Peyer's patch (tissue), 4 donors: ENCODE results near the gene PPP1R15A.

Experiments used
- POLR2A ChIP-seq, 2 donors: fragments of 450-650 bp; IDR thresholded peaks; one replicate each; pipeline ENCODE4 v1.5.1; 2017; ENCODE audit warnings: antibody characterized with exemption in 2 of 2, mild to moderate bottlenecking in 2 of 2, moderate library complexity in 2 of 2
- TF ChIP-seq, protein P1 (sequence below), 6 experiments: fragments of 450-650 bp in 4 of 6; fragments of 200-600 bp in 2 of 6; sonication (generic) in 1 of 6; IDR thresholded peaks; one replicate each; pipeline ENCODE4 v1.5.1; 2017 to 2019; ENCODE audit warnings: antibody characterized with exemption in 6 of 6, mild to moderate bottlenecking in 3 of 6, moderate library complexity in 1 of 6

DNA sequence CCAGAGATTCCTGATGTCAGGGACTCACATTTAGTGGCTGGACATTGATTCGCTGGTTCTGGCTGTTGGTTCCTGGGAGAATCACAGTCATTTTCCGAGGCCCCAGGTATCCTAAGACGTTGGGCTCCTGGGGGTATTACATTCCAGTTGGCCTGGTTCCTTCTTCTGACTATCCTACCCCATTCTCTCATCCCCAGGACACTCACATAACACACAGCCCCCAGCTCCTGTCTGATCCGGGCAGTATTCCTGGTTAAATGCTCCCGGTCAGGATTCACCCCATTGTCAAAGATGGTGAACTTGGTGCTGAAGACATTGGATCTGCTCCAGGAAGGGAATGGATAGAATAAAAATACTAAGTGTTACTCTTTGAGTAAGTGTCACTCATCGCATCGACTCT is 11.5 kb downstream of the PPP1R15A start:
- TF ChIP-seq, protein P1, sequence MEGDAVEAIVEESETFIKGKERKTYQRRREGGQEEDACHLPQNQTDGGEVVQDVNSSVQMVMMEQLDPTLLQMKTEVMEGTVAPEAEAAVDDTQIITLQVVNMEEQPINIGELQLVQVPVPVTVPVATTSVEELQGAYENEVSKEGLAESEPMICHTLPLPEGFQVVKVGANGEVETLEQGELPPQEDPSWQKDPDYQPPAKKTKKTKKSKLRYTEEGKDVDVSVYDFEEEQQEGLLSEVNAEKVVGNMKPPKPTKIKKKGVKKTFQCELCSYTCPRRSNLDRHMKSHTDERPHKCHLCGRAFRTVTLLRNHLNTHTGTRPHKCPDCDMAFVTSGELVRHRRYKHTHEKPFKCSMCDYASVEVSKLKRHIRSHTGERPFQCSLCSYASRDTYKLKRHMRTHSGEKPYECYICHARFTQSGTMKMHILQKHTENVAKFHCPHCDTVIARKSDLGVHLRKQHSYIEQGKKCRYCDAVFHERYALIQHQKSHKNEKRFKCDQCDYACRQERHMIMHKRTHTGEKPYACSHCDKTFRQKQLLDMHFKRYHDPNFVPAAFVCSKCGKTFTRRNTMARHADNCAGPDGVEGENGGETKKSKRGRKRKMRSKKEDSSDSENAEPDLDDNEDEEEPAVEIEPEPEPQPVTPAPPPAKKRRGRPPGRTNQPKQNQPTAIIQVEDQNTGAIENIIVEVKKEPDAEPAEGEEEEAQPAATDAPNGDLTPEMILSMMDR (IDR thresholded peaks at IDR 0.05), result no peak
- TF ChIP-seq POLR2A (IDR thresholded peaks at IDR 0.05), result no peak
